Ishikawa (cell line): ENCODE measurements around the gene SLFN12L.

Source experiments
- CREB1 ChIP-seq: IDR thresholded peaks from 2 replicates; pipeline ENCODE4 v1.6.1; 2012; ENCODE audit warnings: low read depth
- EGR1 ChIP-seq: IDR thresholded peaks from 2 replicates; pipeline ENCODE4 v1.6.1; 2012
- EP300 ChIP-seq: IDR thresholded peaks from 2 replicates; pipeline ENCODE4 v1.6.1; 2012; ENCODE audit warnings: borderline replicate concordance
- MAX ChIP-seq: IDR thresholded peaks from 2 replicates; pipeline ENCODE4 v1.6.1; 2012
- RAD21 ChIP-seq: IDR thresholded peaks from 2 replicates; pipeline ENCODE4 v1.6.1; 2012; ENCODE audit warnings: low read depth
- TAF1 ChIP-seq: IDR thresholded peaks from 2 replicates; pipeline ENCODE4 v1.6.1; 2012; ENCODE audit warnings: low read depth, mild to moderate bottlenecking
- TCF12 ChIP-seq: IDR thresholded peaks from 2 replicates; pipeline ENCODE4 v1.6.1; 2012; ENCODE audit warnings: low read depth
- TEAD4 ChIP-seq: IDR thresholded peaks from 2 replicates; pipeline ENCODE4 v1.6.1; 2012
- YY1 ChIP-seq: IDR thresholded peaks from 2 replicates; pipeline ENCODE4 v1.6.1; 2012; ENCODE audit warnings: low read depth
- TF ChIP-seq, protein P1 (sequence below): IDR thresholded peaks from 2 replicates; pipeline ENCODE4 v1.6.1; 2012
- TF ChIP-seq, protein P2 (sequence below): IDR thresholded peaks from 2 replicates; pipeline ENCODE4 v1.6.1; 2012; ENCODE audit warnings: low read depth, mild to moderate bottlenecking

- TF ChIP-seq, protein P1, sequence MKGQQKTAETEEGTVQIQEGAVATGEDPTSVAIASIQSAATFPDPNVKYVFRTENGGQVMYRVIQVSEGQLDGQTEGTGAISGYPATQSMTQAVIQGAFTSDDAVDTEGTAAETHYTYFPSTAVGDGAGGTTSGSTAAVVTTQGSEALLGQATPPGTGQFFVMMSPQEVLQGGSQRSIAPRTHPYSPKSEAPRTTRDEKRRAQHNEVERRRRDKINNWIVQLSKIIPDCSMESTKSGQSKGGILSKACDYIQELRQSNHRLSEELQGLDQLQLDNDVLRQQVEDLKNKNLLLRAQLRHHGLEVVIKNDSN = no peak
- TF ChIP-seq TCF12 (no peak), TEAD4 (no peak), YY1 (no peak), RAD21 (no peak), MAX (no peak), EP300 (no peak), TAF1 (no peak), CREB1 (no peak), EGR1 (no peak)
- TF ChIP-seq, protein P2, sequence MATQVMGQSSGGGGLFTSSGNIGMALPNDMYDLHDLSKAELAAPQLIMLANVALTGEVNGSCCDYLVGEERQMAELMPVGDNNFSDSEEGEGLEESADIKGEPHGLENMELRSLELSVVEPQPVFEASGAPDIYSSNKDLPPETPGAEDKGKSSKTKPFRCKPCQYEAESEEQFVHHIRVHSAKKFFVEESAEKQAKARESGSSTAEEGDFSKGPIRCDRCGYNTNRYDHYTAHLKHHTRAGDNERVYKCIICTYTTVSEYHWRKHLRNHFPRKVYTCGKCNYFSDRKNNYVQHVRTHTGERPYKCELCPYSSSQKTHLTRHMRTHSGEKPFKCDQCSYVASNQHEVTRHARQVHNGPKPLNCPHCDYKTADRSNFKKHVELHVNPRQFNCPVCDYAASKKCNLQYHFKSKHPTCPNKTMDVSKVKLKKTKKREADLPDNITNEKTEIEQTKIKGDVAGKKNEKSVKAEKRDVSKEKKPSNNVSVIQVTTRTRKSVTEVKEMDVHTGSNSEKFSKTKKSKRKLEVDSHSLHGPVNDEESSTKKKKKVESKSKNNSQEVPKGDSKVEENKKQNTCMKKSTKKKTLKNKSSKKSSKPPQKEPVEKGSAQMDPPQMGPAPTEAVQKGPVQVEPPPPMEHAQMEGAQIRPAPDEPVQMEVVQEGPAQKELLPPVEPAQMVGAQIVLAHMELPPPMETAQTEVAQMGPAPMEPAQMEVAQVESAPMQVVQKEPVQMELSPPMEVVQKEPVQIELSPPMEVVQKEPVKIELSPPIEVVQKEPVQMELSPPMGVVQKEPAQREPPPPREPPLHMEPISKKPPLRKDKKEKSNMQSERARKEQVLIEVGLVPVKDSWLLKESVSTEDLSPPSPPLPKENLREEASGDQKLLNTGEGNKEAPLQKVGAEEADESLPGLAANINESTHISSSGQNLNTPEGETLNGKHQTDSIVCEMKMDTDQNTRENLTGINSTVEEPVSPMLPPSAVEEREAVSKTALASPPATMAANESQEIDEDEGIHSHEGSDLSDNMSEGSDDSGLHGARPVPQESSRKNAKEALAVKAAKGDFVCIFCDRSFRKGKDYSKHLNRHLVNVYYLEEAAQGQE = no peak
Observed at GRCh38 chr17:35577830-35578196, 40.3 kb upstream of the SLFN12L start.
